ENCODE data around the gene GAL3ST2. TPM values are rescaled to one million over a fixed set of nuclear protein-coding genes. Genes with fewer than 3 reads are reported as not detected.
A peak's percentile ranks its signal among the peaks of the same experiment; 100 is the strongest.

Gene GAL3ST2
- total RNA-seq, 3 donors from 2014 or later (not counting 1 experiment from before 2014, with no cell fraction given): 0.88 TPM; not detected in 2

GRCh38 chr2:241846406-241846805 lies 69.8 kb downstream of the GAL3ST2 start:
- H3K9me3 ChIP-seq (ENCODE audit: control insufficient read depth, insufficient read depth, low read length): no peaks in the 10 kb centered on the region
- H3K4me1 ChIP-seq (ENCODE audit: control insufficient read depth, insufficient read depth, low read length): peaks cover 32% of the 10 kb centered on the region
- H3K27me3 ChIP-seq (ENCODE audit: control insufficient read depth, insufficient read depth, low read length): no peaks in the 10 kb centered on the region
- H3K36me3 Mint-ChIP-seq: no peaks in the 10 kb centered on the region
- H3K27me3 Mint-ChIP-seq (ENCODE audit: low read depth in 2 of 2): peaks cover 10 to 16% of the 10 kb centered on the region in 2 donors
- WGBS (ENCODE audit: insufficient coverage): 91% methylated on average over 22 of the region's 22 CpGs
- H3K4me1 Mint-ChIP-seq: peaks cover 36% of the 10 kb centered on the region in 2 donors
- no peak overlapping the region for H3K4me3 ChIP-seq (ENCODE audit: low read length)
- H3K9me3 Mint-ChIP-seq: no peaks in the 10 kb centered on the region
- H3K27ac Mint-ChIP-seq: peak overlapping the region in 1 of 2 donors; percentile 64
- no peaks in the 10 kb centered on the region for H3K36me3 ChIP-seq (ENCODE audit: control insufficient read depth, insufficient read depth, low read length)
- no peak for TF ChIP-seq CTCF (IDR thresholded peaks at IDR 0.05)
- no peak for ATAC-seq
- intact Hi-C loops (cut with micrococcal nuclease): no loop called here
- no peak overlapping the region for H3K27ac ChIP-seq (ENCODE audit: low read length)
- no peak for DNase-seq
- peak overlapping the region; percentile 62 for H3K4me3 Mint-ChIP-seq

- no peak overlapping the region for H3K4me3 Mint-ChIP-seq
- no peaks in the 10 kb centered on the region for H3K9me3 Mint-ChIP-seq
- Histone ChIP-seq H3K9me3 (ENCODE audit: control insufficient read depth, insufficient read depth, low read length) (no peaks in the 10 kb centered on the region), H3K27me3 (ENCODE audit: control insufficient read depth, insufficient read depth, low read length) (no peaks in the 10 kb centered on the region), H3K27ac (ENCODE audit: low read length) (no peak overlapping the region), H3K4me1 (ENCODE audit: control insufficient read depth, insufficient read depth, low read length) (peaks cover 16% of the 10 kb centered on the region), H3K4me3 (ENCODE audit: low read length) (no peak overlapping the region), H3K36me3 (ENCODE audit: control insufficient read depth, insufficient read depth, low read length) (no peaks in the 10 kb centered on the region)
- no peak for ATAC-seq
- intact Hi-C loops (cut with micrococcal nuclease): no loop called here
- H3K27me3 Mint-ChIP-seq (ENCODE audit: low read depth in 2 of 2): peaks cover 10 to 12% of the 10 kb centered on the region in 2 donors
- H3K27ac Mint-ChIP-seq: no peak overlapping the region
- DNase-seq: no peak
- H3K4me1 Mint-ChIP-seq: peaks cover 19 to 20% of the 10 kb centered on the region in 2 donors
- TF ChIP-seq CTCF (IDR thresholded peaks at IDR 0.05): no peak
- WGBS (ENCODE audit: insufficient coverage): 93% methylated on average over 37 of the region's 39 CpGs
- no peaks in the 10 kb centered on the region for H3K36me3 Mint-ChIP-seq
Observed at GRCh38 chr2:241848761-241849615, 72.4 kb downstream of the GAL3ST2 start.

- Mint-ChIP-seq H3K9me3 (no peaks in the 10 kb centered on the region), H3K4me3 (no peak overlapping the region), H3K4me1 (peaks cover 12 to 18% of the 10 kb centered on the region in 2 donors), H3K27me3 (ENCODE audit: low read depth in 2 of 2) (peaks cover 10 to 12% of the 10 kb centered on the region in 2 donors), H3K36me3 (no peaks in the 10 kb centered on the region), H3K27ac (no peak overlapping the region)
- 95% methylated on average over 16 of the region's 16 CpGs for WGBS (ENCODE audit: insufficient coverage)
- intact Hi-C loops (cut with micrococcal nuclease): no loop called here
- H3K9me3 ChIP-seq (ENCODE audit: control insufficient read depth, insufficient read depth, low read length): no peaks in the 10 kb centered on the region
- H3K27ac ChIP-seq (ENCODE audit: low read length): no peak overlapping the region
- H3K27me3 ChIP-seq (ENCODE audit: control insufficient read depth, insufficient read depth, low read length): no peaks in the 10 kb centered on the region
- H3K36me3 ChIP-seq (ENCODE audit: control insufficient read depth, insufficient read depth, low read length): no peaks in the 10 kb centered on the region
- DNase-seq (no peak), ATAC-seq (no peak)
- H3K4me1 ChIP-seq (ENCODE audit: control insufficient read depth, insufficient read depth, low read length): peaks cover 12% of the 10 kb centered on the region
- TF ChIP-seq CTCF (IDR thresholded peaks at IDR 0.05): no peak
- H3K4me3 ChIP-seq (ENCODE audit: low read length): no peak overlapping the region
Observed at GRCh38 chr2:241849616-241850543, 73.3 kb downstream of the GAL3ST2 start.
